GM23338 (cell line): ENCODE data around the gene PRKAR1B. TPM values are rescaled to one million over a fixed set of nuclear protein-coding genes. Genes with fewer than 3 reads are reported as not detected.
A peak's percentile ranks its signal among the peaks of the same experiment; 100 is the strongest.

ENCODE experiments used
- ATAC-seq: fragments of 200-7000 bp; cut with Tn5 transposase; 3 replicates; pipeline ENCODE4 v1.9.1; 2020
- DNase-seq: peaks from one replicate; pipeline ENCODE4 v3.0.0-alpha.2; 2015; ENCODE audit warnings: low spot score
- H2AFZ ChIP-seq: fragments of 200-600 bp; sonication (generic); 2 replicates; pipeline ENCODE4 v1.8.0; 2016; ENCODE audit warnings: antibody characterized with exemption, mild to moderate bottlenecking, moderate library complexity
- H3F3A ChIP-seq: fragments of 200-600 bp; sonication (generic); replicated peaks from 2 replicates; pipeline ENCODE4 v1.8.0; 2017; ENCODE audit warnings: antibody characterized with exemption, mixed run types, low read depth
- H3K27ac ChIP-seq: fragments of 200-600 bp; sonication (generic); 2 replicates; pipeline ENCODE4 v1.6.1; 2016; ENCODE audit warnings: low read depth
- H3K27me3 ChIP-seq: fragments of 200-600 bp; sonication (generic); 2 replicates; pipeline ENCODE4 v1.8.0; 2016; ENCODE audit warnings: mild to moderate bottlenecking, mixed run types, moderate library complexity; ENCODE audit not compliant: insufficient read depth
- H3K36me3 ChIP-seq: fragments of 200-600 bp; sonication (generic); 2 replicates; pipeline ENCODE4 v1.8.0; 2016; ENCODE audit warnings: mild to moderate bottlenecking; ENCODE audit not compliant: insufficient read depth
- H3K4me1 ChIP-seq: fragments of 200-600 bp; sonication (generic); 2 replicates; pipeline ENCODE4 v1.8.0; 2016; ENCODE audit warnings: mild to moderate bottlenecking, moderate library complexity; ENCODE audit not compliant: insufficient read depth
- H3K4me2 ChIP-seq: fragments of 200-600 bp; sonication (generic); 2 replicates; pipeline ENCODE4 v1.7.1; 2017; ENCODE audit warnings: mixed run types
- H3K4me3 ChIP-seq: fragments of 200-600 bp; sonication (generic); 2 replicates; pipeline ENCODE4 v1.6.1; 2016; ENCODE audit warnings: mixed run types
- H3K79me2 ChIP-seq: fragments of 200-600 bp; sonication (generic); replicated peaks from 2 replicates; pipeline ENCODE4 v1.8.0; 2017; ENCODE audit warnings: mild to moderate bottlenecking; ENCODE audit not compliant: insufficient read depth
- H3K9me2 ChIP-seq: fragments of 200-600 bp; sonication (generic); 2 replicates; pipeline ENCODE4 v1.8.0; 2017; ENCODE audit not compliant: insufficient read depth
- H4K20me1 ChIP-seq: fragments of 200-600 bp; sonication (generic); replicated peaks from 2 replicates; pipeline ENCODE4 v1.8.0; 2017; ENCODE audit warnings: mild to moderate bottlenecking; ENCODE audit not compliant: insufficient read depth
- H3K27ac Mint-ChIP-seq: 2 replicates; pipeline ENCODE4 v1.8.0; 2020; ENCODE audit warnings: inconsistent platforms, mild to moderate bottlenecking, moderate library complexity, mixed read lengths
- H3K27me3 Mint-ChIP-seq: 3 replicates; pipeline ENCODE4 v1.8.0; 2022; ENCODE audit warnings: low read depth, mild to moderate bottlenecking, moderate library complexity, mixed read lengths, inconsistent platforms; ENCODE audit not compliant: insufficient read depth, poor library complexity
- H3K36me3 Mint-ChIP-seq: 3 replicates; pipeline ENCODE4 v1.8.0; 2021; ENCODE audit warnings: low read depth, mild to moderate bottlenecking, inconsistent platforms, moderate library complexity, mixed read lengths
- H3K4me1 Mint-ChIP-seq: 3 replicates; pipeline ENCODE4 v1.8.0; 2020; ENCODE audit warnings: mild to moderate bottlenecking, inconsistent platforms, mixed read lengths
- H3K4me3 Mint-ChIP-seq: 3 replicates; pipeline ENCODE4 v1.8.0; 2021; ENCODE audit warnings: moderate library complexity, mild to moderate bottlenecking, inconsistent platforms, mixed read lengths
- H3K9me3 Mint-ChIP-seq: 3 replicates; pipeline ENCODE4 v1.8.0; 2020; ENCODE audit warnings: moderate library complexity, mild to moderate bottlenecking, inconsistent platforms, mixed read lengths
- CTCF ChIP-seq, 2 experiments: fragments of 200-600 bp in 1 of 2; sonication (generic) in 1 of 2; conservative IDR thresholded peaks; 2 replicates each; pipeline versions ENCODE4 v1.5.1 to v1.6.1; 2016 to 2017; ENCODE audit warnings: antibody characterized with exemption in 2 of 2, low read depth in 2 of 2, mild to moderate bottlenecking in 2 of 2, moderate library complexity in 1 of 2
- EZH2 ChIP-seq: fragments of 200-600 bp; sonication (generic); IDR thresholded peaks from one replicate; pipeline ENCODE4 v1.8.0; 2017; ENCODE audit warnings: antibody characterized with exemption, mild to moderate bottlenecking, low read depth; ENCODE audit not compliant: unreplicated experiment
- EZH2phosphoT487 ChIP-seq: fragments of 200-600 bp; sonication (generic); IDR thresholded peaks from one replicate; pipeline ENCODE4 v1.8.1; 2018; ENCODE audit warnings: antibody characterized with exemption; ENCODE audit not compliant: unreplicated experiment
- JUNB ChIP-seq: IDR thresholded peaks from one replicate; pipeline ENCODE4 v1.6.1; 2016; ENCODE audit warnings: antibody characterized with exemption; ENCODE audit not compliant: unreplicated experiment
- NANOG ChIP-seq: IDR thresholded peaks from 2 replicates; pipeline ENCODE4 v1.6.1; 2016; ENCODE audit warnings: antibody characterized with exemption, borderline replicate concordance
- STAT1 ChIP-seq: IDR thresholded peaks from one replicate; pipeline ENCODE4 v1.6.1; 2016; ENCODE audit warnings: antibody characterized with exemption; ENCODE audit not compliant: unreplicated experiment
- ZNF114 ChIP-seq: fragments of 250-450 bp; sonication (Bioruptor Pico); IDR thresholded peaks from 2 replicates; pipeline ENCODE4 v1.5.0; 2020; ENCODE audit warnings: mild to moderate bottlenecking, moderate library complexity
- polyA plus RNA-seq: library from polyadenylated mRNA; unstranded; fragments of >200 nt; fragmentation: Nextera tagmentation; extraction: Ambion mirVana; gene quantifications from 2 replicates; pipeline ENCODE4 v1.2.1, GENCODE V29; 2016
- total RNA-seq: library from RNA; depleted of rRNA; stranded (reverse); fragments of >200 nt; shearing (Covaris generic); gene quantifications from 2 replicates; pipeline ENCODE4 v1.2.3, GENCODE V29; 2014
- TF ChIP-seq, protein P1 (sequence below): fragments of 250-450 bp; sonication (Bioruptor Pico); IDR thresholded peaks from 2 replicates; pipeline ENCODE4 v1.5.0; 2020; ENCODE audit warnings: mild to moderate bottlenecking, moderate library complexity

The PRKAR1B gene
- total and polyA plus RNA-seq, 2 experiments from 2014 or later, result 35.7 to 36.7 TPM

GRCh38 chr7:738723-739454 is 11.8 kb upstream of the PRKAR1B start:
- H3K36me3 ChIP-seq, result no peaks in the 10 kb centered on the region
- no peaks in the 10 kb centered on the region for H3K27me3 ChIP-seq
- peaks cover 3% of the 10 kb centered on the region for H3K27me3 Mint-ChIP-seq
- H4K20me1 ChIP-seq, result peaks cover 14% of the 10 kb centered on the region
- peaks cover 21% of the 10 kb centered on the region for H3K36me3 Mint-ChIP-seq
- H2AFZ ChIP-seq, result no peak overlapping the region
- DNase-seq (no peak), ATAC-seq (no peak)
- 0 out of 2 replicates have a peak overlapping the region, but pooled peaks have one; percentile 4 for H3K27ac ChIP-seq
- no peaks in the 10 kb centered on the region; the same call in 1 of the 3 replicates for H3K9me3 Mint-ChIP-seq
- H3F3A ChIP-seq, result no peaks in the 10 kb centered on the region
- no peak overlapping the region for H3K4me2 ChIP-seq
- no peak overlapping the region for H3K4me3 Mint-ChIP-seq
- H3K4me3 ChIP-seq, result no peak overlapping the region
- TF ChIP-seq EZH2phosphoT487, result no peak
- 0 out of 4 replicates have a peak, but pooled peaks of 1 of the 2 experiments have one; percentile 8 for TF ChIP-seq CTCF (conservative IDR thresholded peaks at IDR 0.05; ENCODE audit: low read depth in 2 of 2)
- H3K4me1 ChIP-seq, result no peaks in the 10 kb centered on the region
- H3K4me1 Mint-ChIP-seq, result no peaks in the 10 kb centered on the region
- no peaks in the 10 kb centered on the region for H3K9me2 ChIP-seq
- H3K27ac Mint-ChIP-seq, result no peak overlapping the region
- H3K79me2 ChIP-seq, result peaks cover 56% of the 10 kb centered on the region

GRCh38 chr7:738241-738640 is 11.2 kb upstream of the PRKAR1B start:
- peaks cover 18% of the 10 kb centered on the region for H3K36me3 Mint-ChIP-seq
- peaks cover 3% of the 10 kb centered on the region for H3K27me3 Mint-ChIP-seq
- Histone ChIP-seq H3K27me3 (no peaks in the 10 kb centered on the region), H3K9me2 (no peaks in the 10 kb centered on the region), H3K4me2 (no peak overlapping the region), H3K36me3 (0 out of 2 replicates have a peak, but pooled peaks cover 3% of the 10 kb centered on the region), H4K20me1 (peaks cover 14% of the 10 kb centered on the region), H3K4me3 (no peak overlapping the region), H3K4me1 (no peaks in the 10 kb centered on the region), H3K27ac (0 out of 2 replicates have a peak overlapping the region, but pooled peaks have one; percentile 4), H3K79me2 (peaks cover 62% of the 10 kb centered on the region), H3F3A (no peaks in the 10 kb centered on the region), H2AFZ (no peak overlapping the region)
- ATAC-seq, result no peak
- DNase-seq, result no peak
- H3K4me1 Mint-ChIP-seq, result no peaks in the 10 kb centered on the region
- no peak overlapping the region for H3K4me3 Mint-ChIP-seq
- no peaks in the 10 kb centered on the region; the same call in 2 of the 3 replicates for H3K9me3 Mint-ChIP-seq
- 0 out of 2 replicates have a peak overlapping the region, but pooled peaks have one; percentile 16 for H3K27ac Mint-ChIP-seq
- TF ChIP-seq NANOG, result no peak
- no peak for TF ChIP-seq ZNF114 (CRISPR knock-in tag)
- no peak for TF ChIP-seq JUNB
- TF ChIP-seq CTCF (conservative IDR thresholded peaks at IDR 0.05; ENCODE audit: low read depth in 2 of 2), result no peak
- no peak for TF ChIP-seq EZH2
- TF ChIP-seq, protein P1, sequence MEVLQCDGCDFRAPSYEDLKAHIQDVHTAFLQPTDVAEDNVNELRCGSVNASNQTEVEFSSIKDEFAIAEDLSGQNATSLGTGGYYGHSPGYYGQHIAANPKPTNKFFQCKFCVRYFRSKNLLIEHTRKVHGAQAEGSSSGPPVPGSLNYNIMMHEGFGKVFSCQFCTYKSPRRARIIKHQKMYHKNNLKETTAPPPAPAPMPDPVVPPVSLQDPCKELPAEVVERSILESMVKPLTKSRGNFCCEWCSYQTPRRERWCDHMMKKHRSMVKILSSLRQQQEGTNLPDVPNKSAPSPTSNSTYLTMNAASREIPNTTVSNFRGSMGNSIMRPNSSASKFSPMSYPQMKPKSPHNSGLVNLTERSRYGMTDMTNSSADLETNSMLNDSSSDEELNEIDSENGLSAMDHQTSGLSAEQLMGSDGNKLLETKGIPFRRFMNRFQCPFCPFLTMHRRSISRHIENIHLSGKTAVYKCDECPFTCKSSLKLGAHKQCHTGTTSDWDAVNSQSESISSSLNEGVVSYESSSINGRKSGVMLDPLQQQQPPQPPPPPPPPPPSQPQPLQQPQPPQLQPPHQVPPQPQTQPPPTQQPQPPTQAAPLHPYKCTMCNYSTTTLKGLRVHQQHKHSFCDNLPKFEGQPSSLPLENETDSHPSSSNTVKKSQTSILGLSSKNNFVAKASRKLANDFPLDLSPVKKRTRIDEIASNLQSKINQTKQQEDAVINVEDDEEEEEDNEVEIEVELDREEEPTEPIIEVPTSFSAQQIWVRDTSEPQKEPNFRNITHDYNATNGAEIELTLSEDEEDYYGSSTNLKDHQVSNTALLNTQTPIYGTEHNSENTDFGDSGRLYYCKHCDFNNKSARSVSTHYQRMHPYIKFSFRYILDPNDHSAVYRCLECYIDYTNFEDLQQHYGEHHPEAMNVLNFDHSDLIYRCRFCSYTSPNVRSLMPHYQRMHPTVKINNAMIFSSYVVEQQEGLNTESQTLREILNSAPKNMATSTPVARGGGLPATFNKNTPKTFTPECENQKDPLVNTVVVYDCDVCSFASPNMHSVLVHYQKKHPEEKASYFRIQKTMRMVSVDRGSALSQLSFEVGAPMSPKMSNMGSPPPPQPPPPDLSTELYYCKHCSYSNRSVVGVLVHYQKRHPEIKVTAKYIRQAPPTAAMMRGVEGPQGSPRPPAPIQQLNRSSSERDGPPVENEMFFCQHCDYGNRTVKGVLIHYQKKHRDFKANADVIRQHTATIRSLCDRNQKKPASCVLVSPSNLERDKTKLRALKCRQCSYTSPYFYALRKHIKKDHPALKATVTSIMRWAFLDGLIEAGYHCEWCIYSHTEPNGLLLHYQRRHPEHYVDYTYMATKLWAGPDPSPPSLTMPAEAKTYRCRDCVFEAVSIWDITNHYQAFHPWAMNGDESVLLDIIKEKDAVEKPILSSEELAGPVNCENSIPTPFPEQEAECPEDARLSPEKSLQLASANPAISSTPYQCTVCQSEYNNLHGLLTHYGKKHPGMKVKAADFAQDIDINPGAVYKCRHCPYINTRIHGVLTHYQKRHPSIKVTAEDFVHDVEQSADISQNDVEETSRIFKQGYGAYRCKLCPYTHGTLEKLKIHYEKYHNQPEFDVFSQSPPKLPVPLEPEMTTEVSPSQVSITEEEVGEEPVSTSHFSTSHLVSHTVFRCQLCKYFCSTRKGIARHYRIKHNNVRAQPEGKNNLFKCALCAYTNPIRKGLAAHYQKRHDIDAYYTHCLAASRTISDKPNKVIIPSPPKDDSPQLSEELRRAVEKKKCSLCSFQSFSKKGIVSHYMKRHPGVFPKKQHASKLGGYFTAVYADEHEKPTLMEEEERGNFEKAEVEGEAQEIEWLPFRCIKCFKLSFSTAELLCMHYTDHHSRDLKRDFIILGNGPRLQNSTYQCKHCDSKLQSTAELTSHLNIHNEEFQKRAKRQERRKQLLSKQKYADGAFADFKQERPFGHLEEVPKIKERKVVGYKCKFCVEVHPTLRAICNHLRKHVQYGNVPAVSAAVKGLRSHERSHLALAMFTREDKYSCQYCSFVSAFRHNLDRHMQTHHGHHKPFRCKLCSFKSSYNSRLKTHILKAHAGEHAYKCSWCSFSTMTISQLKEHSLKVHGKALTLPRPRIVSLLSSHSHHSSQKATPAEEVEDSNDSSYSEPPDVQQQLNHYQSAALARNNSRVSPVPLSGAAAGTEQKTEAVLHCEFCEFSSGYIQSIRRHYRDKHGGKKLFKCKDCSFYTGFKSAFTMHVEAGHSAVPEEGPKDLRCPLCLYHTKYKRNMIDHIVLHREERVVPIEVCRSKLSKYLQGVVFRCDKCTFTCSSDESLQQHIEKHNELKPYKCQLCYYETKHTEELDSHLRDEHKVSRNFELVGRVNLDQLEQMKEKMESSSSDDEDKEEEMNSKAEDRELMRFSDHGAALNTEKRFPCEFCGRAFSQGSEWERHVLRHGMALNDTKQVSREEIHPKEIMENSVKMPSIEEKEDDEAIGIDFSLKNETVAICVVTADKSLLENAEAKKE (CRISPR knock-in tag), result no peak
- no peak for TF ChIP-seq STAT1
